CD4-positive, CD25-positive, alpha-beta regulatory T cell (primary cell): ENCODE results near the gene LRRC14B. TPM values are rescaled to one million over a fixed set of nuclear protein-coding genes. Genes with fewer than 3 reads are reported as not detected.
"Not testable (repeated sequence)": the region's sequence is repeated elsewhere in the genome, so short reads cannot be mapped to it uniquely, and the experiment has no call there.

Experiments used
- ATAC-seq, 2 donors: fragments of 150-1000 bp; cut with Tn5 transposase; one replicate each; pipeline ENCODE4 v1.10.0; 2021; ENCODE audit warnings: low read depth in 2 of 2, moderate number of reproducible peaks in 2 of 2, moderate library complexity in 1 of 2
- DNase-seq, 3 donors: peaks; one replicate each; pipeline versions ENCODE4 v3.0.0 to v3.0.0-alpha.2; 2012 to 2022; ENCODE audit warnings: mixed read lengths in 1 of 3
- H3K27ac ChIP-seq: one replicate; pipeline ENCODE4 v1.7.0; 2013; ENCODE audit warnings: mild to moderate bottlenecking, low read length; ENCODE audit not compliant: insufficient read depth, poor library complexity, severe bottlenecking
- H3K27me3 ChIP-seq: one replicate; pipeline ENCODE4 v1.7.0; 2013; ENCODE audit warnings: low read length; ENCODE audit not compliant: control insufficient read depth, insufficient read depth
- H3K36me3 ChIP-seq: one replicate; pipeline ENCODE4 v1.7.0; 2013; ENCODE audit warnings: mild to moderate bottlenecking, low read length, moderate library complexity; ENCODE audit not compliant: control insufficient read depth, insufficient read depth
- H3K4me1 ChIP-seq: 2 replicates; pipeline ENCODE4 v1.7.0; 2013; ENCODE audit warnings: mild to moderate bottlenecking, low read length; ENCODE audit not compliant: insufficient read depth, control insufficient read depth, poor library complexity, severe bottlenecking
- H3K4me3 ChIP-seq: one replicate; pipeline ENCODE4 v1.7.0; 2013; ENCODE audit warnings: low read depth, mild to moderate bottlenecking, low read length, moderate library complexity
- H3K9me3 ChIP-seq, 2 experiments: 1 replicate in 1 of 2; 2 replicates in 1 of 2; pipeline ENCODE4 v1.7.0; 2013; ENCODE audit warnings: low read length in 2 of 2, mild to moderate bottlenecking in 1 of 2, moderate library complexity in 1 of 2; ENCODE audit not compliant: control insufficient read depth in 2 of 2
- H3K27ac Mint-ChIP-seq, 3 donors: one replicate each; pipeline ENCODE4 v1.8.0; 2020 to 2022; ENCODE audit warnings: mild to moderate bottlenecking in 3 of 3, mixed read lengths in 3 of 3, moderate library complexity in 2 of 3
- H3K27me3 Mint-ChIP-seq: one replicate; pipeline ENCODE4 v1.8.0; 2022; ENCODE audit warnings: mild to moderate bottlenecking, mixed read lengths
- H3K36me3 Mint-ChIP-seq: one replicate; pipeline ENCODE4 v1.8.0; 2020; ENCODE audit warnings: mixed read lengths
- H3K4me1 Mint-ChIP-seq, 4 donors: one replicate each; pipeline ENCODE4 v1.8.0; 2020 to 2022; ENCODE audit warnings: mixed read lengths in 4 of 4, mild to moderate bottlenecking in 1 of 4
- H3K4me3 Mint-ChIP-seq, 4 donors: one replicate each; pipeline ENCODE4 v1.8.0; 2020 to 2022; ENCODE audit warnings: mild to moderate bottlenecking in 4 of 4, mixed read lengths in 4 of 4, moderate library complexity in 3 of 4
- H3K9me3 Mint-ChIP-seq, 7 donors: one replicate each; pipeline ENCODE4 v1.8.0; 2020 to 2022; ENCODE audit warnings: mixed read lengths in 7 of 7, mild to moderate bottlenecking in 3 of 7, moderate library complexity in 2 of 7
- polyA plus RNA-seq, 4 donors: library from polyadenylated mRNA; unstranded; fragments of 300-500 nt; fragmentation: Illumina TruSeq; gene quantifications; one replicate each; pipeline ENCODE4 v1.2.3, GENCODE V29; 2021
- total RNA-seq: library from RNA; stranded (reverse); gene quantifications from one replicate; pipeline ENCODE4 v1.2.3, GENCODE V29; 2022

Gene LRRC14B
- total and polyA plus RNA-seq, 5 donors from 2014 or later, result not detected

DNA sequence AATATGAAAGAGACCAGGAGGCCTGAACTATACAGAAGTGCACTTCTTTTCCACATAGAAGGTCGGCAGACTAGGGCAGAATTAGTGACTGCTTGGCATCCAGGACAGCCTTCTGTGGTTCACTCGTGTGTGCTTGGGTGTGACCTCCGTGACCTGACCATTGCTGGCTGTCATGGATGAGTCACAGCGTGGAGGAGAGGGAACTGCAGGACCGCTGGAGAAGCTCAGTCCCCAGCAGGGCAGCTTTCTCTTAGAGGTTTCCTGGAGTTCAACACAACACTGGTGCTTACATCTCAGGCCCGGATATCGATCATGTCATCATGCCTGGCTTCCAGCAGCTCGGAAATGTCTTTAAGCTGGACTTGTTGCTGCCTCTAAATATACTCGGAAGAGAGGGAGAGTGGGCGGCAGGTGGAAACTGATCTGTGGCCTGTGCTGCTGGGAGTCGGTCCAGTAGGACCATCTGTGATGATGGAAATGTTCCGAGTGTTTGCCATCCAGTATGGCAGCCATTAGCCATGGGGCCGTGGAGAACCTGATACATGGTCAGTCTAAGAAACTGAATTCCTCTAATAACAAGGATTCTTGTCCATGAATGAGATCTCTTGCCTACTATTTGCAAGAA, 49.9 kb downstream of the LRRC14B start:
- H3K27me3 Mint-ChIP-seq, H3K4me1 ChIP-seq, H3K9me3 ChIP-seq, H3K9me3 Mint-ChIP-seq, H3K4me3 ChIP-seq, DNase-seq, ATAC-seq, H3K27me3 ChIP-seq, H3K27ac ChIP-seq, H3K27ac Mint-ChIP-seq: not testable (repeated sequence)
- H3K4me3 Mint-ChIP-seq, result peak overlapping the region in 1 of 4 donors; percentile 16
- peaks cover 61% of the 10 kb centered on the region for H3K36me3 ChIP-seq
- peaks cover 0 to 19% (median 14%) of the 10 kb centered on the region in 4 donors for H3K4me1 Mint-ChIP-seq
- peaks cover 55% of the 10 kb centered on the region for H3K36me3 Mint-ChIP-seq

DNA sequence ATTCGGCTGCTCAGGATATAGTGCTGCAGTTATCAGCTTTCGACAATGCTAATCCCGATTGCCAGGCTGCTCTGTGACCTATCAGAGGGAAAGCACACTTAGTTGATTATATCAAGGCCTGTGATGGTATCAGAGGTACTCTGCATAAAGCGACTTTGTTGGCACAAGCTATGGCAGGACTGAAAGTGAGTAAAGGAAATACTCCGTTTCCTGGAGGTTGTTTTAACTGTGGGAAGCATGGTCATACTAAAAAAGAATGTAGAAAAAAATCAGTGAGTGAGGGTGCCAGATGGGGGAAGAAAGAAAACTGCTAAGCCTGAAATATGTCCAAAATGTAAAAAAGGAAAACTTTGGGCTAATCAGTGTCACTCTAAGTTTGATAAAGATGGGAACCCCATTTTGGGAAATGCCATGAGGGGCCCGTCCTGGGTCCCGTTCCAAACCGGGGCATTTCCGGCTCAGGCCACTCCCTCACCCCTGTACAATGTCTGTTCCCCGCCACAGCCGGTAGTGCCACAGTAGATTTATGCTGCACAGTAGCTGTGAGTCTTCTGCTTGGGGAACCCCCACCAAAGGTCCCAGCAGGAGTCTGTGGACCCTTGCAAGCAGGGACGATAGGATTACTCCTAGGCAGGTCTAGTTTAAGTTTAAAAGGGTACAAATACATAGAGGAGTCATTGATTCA, 52.5 kb downstream of the LRRC14B start:
- Mint-ChIP-seq H3K4me1 (peaks cover 0 to 19% (median 16%) of the 10 kb centered on the region in 4 donors), H3K4me3 (peak overlapping the region in 1 of 4 donors; percentile 56)
- peak in 1 of 3 donors; percentile 12 for DNase-seq

DNA sequence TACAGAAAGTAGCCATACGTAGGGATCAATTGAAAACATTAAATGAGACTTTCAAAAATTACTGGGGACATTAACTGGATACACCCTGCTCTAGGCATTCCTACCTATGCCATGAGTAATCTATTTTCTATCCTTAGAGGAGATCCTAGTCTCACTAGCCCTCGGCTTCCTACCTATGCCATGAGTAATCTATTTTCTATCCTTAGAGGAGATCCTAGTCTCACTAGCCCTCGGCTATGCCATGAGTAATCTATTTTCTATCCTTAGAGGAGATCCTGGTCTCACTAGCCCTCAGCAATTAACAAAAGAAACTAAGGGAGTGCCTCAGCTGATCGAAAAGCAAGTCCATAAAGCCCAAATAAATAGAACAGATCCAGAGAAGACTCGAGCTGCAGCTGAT, 54.4 kb downstream of the LRRC14B start:
- H3K27ac Mint-ChIP-seq, result not testable (repeated sequence)
- peaks cover 71% of the 10 kb centered on the region for H3K36me3 Mint-ChIP-seq

More for the DNA sequence above, 52.5 kb downstream of the LRRC14B start:
- not testable (repeated sequence) for H3K27me3 Mint-ChIP-seq, H3K27me3 ChIP-seq, H3K4me3 ChIP-seq, H3K9me3 Mint-ChIP-seq, H3K27ac ChIP-seq, H3K4me1 ChIP-seq, H3K9me3 ChIP-seq, ATAC-seq
- Mint-ChIP-seq H3K36me3 (peaks cover 68% of the 10 kb centered on the region), H3K27ac (peak overlapping the region in 2 of 3 donors; percentile 23 to 87)
- peaks cover 62% of the 10 kb centered on the region for H3K36me3 ChIP-seq

More for the DNA sequence above, 54.4 kb downstream of the LRRC14B start:
- H3K9me3 ChIP-seq, ATAC-seq, H3K27me3 ChIP-seq, H3K27me3 Mint-ChIP-seq, H3K4me3 Mint-ChIP-seq, H3K27ac ChIP-seq, H3K4me1 ChIP-seq, H3K9me3 Mint-ChIP-seq, H3K4me3 ChIP-seq, DNase-seq: not testable (repeated sequence)
- peaks cover 50% of the 10 kb centered on the region for H3K36me3 ChIP-seq
- peaks cover 0 to 19% (median 16%) of the 10 kb centered on the region in 4 donors for H3K4me1 Mint-ChIP-seq

Other genes starting within 250 kb of the LRRC14B start
- gene PLEKHG4B, start 99.3 kb upstream of the LRRC14B start, total RNA-seq, result not detected
- gene PLEKHG4B, start 99.3 kb upstream of the LRRC14B start, polyA plus RNA-seq, result not detected
- 4.0 TPM for gene CCDC127, start 26.7 kb downstream of the LRRC14B start, total RNA-seq
- gene CCDC127, start 26.7 kb downstream of the LRRC14B start, polyA plus RNA-seq, result 1 to 10 TPM; 3.2 to 5.7 (median 4.4) TPM
- 246 TPM for gene SDHA, start 26.8 kb downstream of the LRRC14B start, total RNA-seq
- 100 to 1,000 TPM; 211 to 290 (median 229) TPM for gene SDHA, start 26.8 kb downstream of the LRRC14B start, polyA plus RNA-seq
- 55.3 TPM for gene PDCD6, start 80.2 kb downstream of the LRRC14B start, total RNA-seq
- gene PDCD6, start 80.2 kb downstream of the LRRC14B start, polyA plus RNA-seq, result 100 to 1,000 TPM; 218 to 245 (median 231) TPM
- 4.5 TPM for gene AHRR, start 130.2 kb downstream of the LRRC14B start, total RNA-seq
- gene AHRR, start 130.2 kb downstream of the LRRC14B start, polyA plus RNA-seq, result under 1 TPM; 0.20 to 0.82 (median 0.62) TPM